Gastroesophageal sphincter (tissue), 4 donors: ENCODE measurements around the gene TIMM23. TPM values are rescaled to one million over a fixed set of nuclear protein-coding genes. Genes with fewer than 3 reads are reported as not detected.
"Not testable (repeated sequence)": the region's sequence is repeated elsewhere in the genome, so short reads cannot be mapped to it uniquely, and the experiment has no call there.

Experiments used
- ATAC-seq: fragments of 150-250 bp; one replicate; pipeline ENCODE4 v1.9.1; 2016; ENCODE audit warnings: mild to moderate bottlenecking, moderate library complexity
- H3K27ac ChIP-seq, 4 donors: fragments of 200-600 bp; sonication (generic) in 3 of 4; 1 replicate in 3 of 4; 2 replicates in 1 of 4; pipeline ENCODE4 v1.5.1; 2016 to 2019
- H3K27me3 ChIP-seq: fragments of 200-600 bp; sonication (generic); one replicate; pipeline ENCODE4 v1.5.1; 2019
- H3K36me3 ChIP-seq, 2 donors: fragments of 200-600 bp; sonication (generic); one replicate each; pipeline ENCODE4 v1.5.1; 2019; ENCODE audit warnings: control low read depth in 1 of 2
- H3K4me1 ChIP-seq, 3 donors: fragments of 200-600 bp; sonication (generic); 1 replicate in 2 of 3; 2 replicates in 1 of 3; pipeline ENCODE4 v1.5.1; 2016 to 2019; ENCODE audit warnings: control low read depth in 2 of 3
- H3K4me3 ChIP-seq, 2 donors: fragments of 200-600 bp; sonication (generic); one replicate each; pipeline ENCODE4 v1.5.1; 2019; ENCODE audit warnings: mild to moderate bottlenecking in 1 of 2, moderate library complexity in 1 of 2
- H3K9me3 ChIP-seq, 3 donors: fragments of 200-600 bp; sonication (generic); one replicate each; pipeline ENCODE4 v1.5.1; 2017 to 2019; ENCODE audit warnings: control low read depth in 2 of 3
- CTCF ChIP-seq, 4 experiments: fragments of 200-600 bp in 2 of 4; fragments of 450-650 bp in 2 of 4; sonication (generic) in 1 of 4; IDR thresholded peaks; one replicate each; pipeline ENCODE4 v1.5.1; 2017 to 2019; ENCODE audit warnings: antibody characterized with exemption in 4 of 4, mild to moderate bottlenecking in 2 of 4, moderate library complexity in 2 of 4
- WGBS, 2 donors: methylation state at CpG; one replicate each; pipeline ENCODE4 v1.1.5; 2018; ENCODE audit warnings: low coverage in 1 of 2; 5-methylcytosine and 5-hydroxymethylcytosine counted together
- total RNA-seq, 4 donors: library from RNA; depleted of rRNA; stranded (reverse); fragments of >200 nt; gene quantifications; one replicate each; pipeline ENCODE4 v1.1.0, GENCODE V29; 2016

The TIMM23 gene
- total RNA-seq, 4 donors from 2014 or later = 56.8 to 80.9 (median 64.5) TPM

DNA sequence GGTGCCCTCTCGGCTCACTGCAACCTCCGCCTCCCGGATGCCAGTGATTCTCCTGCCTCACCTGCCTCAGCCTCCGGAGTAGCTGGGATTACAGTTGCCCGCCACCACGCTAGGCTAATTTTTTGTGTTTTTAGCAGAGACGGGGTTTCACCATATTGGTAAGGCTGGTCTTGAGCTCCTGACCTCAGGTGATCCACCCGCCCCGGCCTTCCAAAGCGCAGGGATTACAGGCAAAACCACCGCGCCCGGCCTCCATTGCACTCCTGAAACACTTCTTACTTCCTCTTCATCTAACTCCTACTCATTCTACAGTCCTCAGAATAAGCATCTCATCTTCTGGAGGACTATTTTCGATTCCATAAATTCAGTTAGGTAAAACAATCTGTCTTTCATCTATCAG is 1.3 kb upstream of the TIMM23 start:
- H3K4me3 ChIP-seq = peak overlapping the region; percentile 58 to 69
- H3K9me3 ChIP-seq, ATAC-seq, H3K27me3 ChIP-seq, H3K27ac ChIP-seq, H3K36me3 ChIP-seq: not testable (repeated sequence)
- peaks cover 0 to 32% (median 10%) of the 10 kb centered on the region in 3 donors for H3K4me1 ChIP-seq
- WGBS, 2 donors = 38 to 39% methylated on average over 7 to 9 of the region's 14 CpGs

GRCh38 chr10:45971742-45972105 is 565 bp upstream of the TIMM23 start:
- Histone ChIP-seq H3K36me3 (peaks cover 0 to 12% of the 10 kb centered on the region in 2 donors), H3K4me3 (peak overlapping the region; percentile 58 to 69), H3K27ac (peak overlapping the region in 3 of 4 donors; percentile 73 to 81 (median 78)), H3K4me1 (peaks cover 0 to 32% (median 10%) of the 10 kb centered on the region in 3 donors)
- 0% methylated on average over 2 of the region's 25 CpGs; no CpG with 5 or more reads in 1 of the 2 donors for WGBS, 2 donors
- not testable (repeated sequence) for H3K27me3 ChIP-seq, H3K9me3 ChIP-seq
- ATAC-seq = peak; percentile 14

DNA sequence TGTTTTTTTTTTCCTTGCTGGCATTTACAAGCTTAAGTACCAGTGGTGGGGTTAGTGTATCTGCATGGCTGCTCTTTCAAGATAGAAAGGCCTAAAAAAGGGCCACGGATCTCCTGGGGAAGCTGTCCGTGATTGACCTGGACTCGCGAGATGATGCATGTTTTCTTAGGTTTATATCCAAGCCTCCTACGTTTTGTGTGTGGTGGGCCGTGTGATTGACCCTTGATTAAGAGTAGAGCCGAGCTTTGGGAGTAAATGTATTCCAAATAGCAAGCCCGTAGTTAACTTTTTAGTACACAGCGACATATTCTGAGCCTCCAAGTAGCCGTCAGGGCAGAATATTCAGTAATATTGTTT is 502 bp downstream of the TIMM23 start:
- H3K27ac ChIP-seq = peak overlapping the region; percentile 36 to 81 (median 76)
- H3K4me3 ChIP-seq = peak overlapping the region; percentile 58 to 69
- not testable (repeated sequence) for ATAC-seq, H3K9me3 ChIP-seq, H3K27me3 ChIP-seq
- peaks cover 0 to 32% (median 10%) of the 10 kb centered on the region in 3 donors for H3K4me1 ChIP-seq
- peaks cover 0 to 17% of the 10 kb centered on the region in 2 donors for H3K36me3 ChIP-seq
- WGBS, 2 donors = 0% methylated on average over 6 of the region's 10 CpGs; no CpG with 5 or more reads in 1 of the 2 donors

DNA sequence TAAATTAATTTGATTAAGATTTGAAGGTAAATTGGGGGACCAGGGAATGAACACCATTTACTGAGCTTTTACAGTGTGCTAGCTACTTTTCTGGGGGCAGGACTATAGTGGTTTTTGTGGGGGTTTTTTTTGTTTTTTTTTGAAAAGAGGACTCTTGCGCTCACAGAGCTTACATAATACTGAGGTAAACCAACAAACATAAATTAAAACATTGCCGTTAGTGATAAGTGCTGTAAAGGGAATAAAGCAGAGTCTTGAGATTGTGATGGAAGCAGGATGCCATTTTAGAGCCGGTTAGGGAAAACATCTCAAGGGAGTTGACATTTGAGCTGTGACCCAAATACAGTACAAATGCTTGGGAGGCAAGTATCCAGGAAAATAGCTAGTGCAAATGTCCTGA is 1.8 kb downstream of the TIMM23 start:
- not testable (repeated sequence) for H3K4me3 ChIP-seq, H3K9me3 ChIP-seq, ATAC-seq, H3K27ac ChIP-seq, H3K27me3 ChIP-seq
- Histone ChIP-seq H3K36me3 (peaks cover 0 to 22% of the 10 kb centered on the region in 2 donors), H3K4me1 (peaks cover 0 to 32% (median 10%) of the 10 kb centered on the region in 3 donors)
- WGBS, 2 donors = 58 to 60% methylated on average over 1 to 3 of the region's 3 CpGs

DNA sequence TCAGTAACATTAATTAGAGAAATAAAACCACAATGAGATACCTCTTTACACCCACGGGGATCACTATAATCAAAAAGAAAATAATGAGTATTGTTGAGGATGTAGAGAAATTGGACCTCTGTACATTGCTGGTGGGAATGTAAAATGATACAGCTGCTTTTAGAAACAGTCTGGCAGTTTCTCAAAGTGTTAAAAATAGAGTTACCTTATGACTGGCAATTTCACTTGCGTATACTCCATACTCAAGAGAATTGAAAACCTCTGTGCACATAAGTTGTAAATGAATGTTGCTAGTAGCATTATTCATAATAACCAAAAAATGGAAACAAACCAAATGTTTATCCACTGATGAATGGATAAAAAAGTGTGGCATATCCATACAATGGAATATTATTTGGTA is 6.3 kb downstream of the TIMM23 start:
- ATAC-seq, H3K4me3 ChIP-seq: not testable (repeated sequence)
- 67% methylated on average over 1 of the region's 2 CpGs; no CpG with 5 or more reads in 1 of the 2 donors for WGBS, 2 donors

GRCh38 chr10:45981367-45981766 is 9.1 kb downstream of the TIMM23 start:
- H3K9me3 ChIP-seq, H3K4me1 ChIP-seq, H3K27me3 ChIP-seq, H3K4me3 ChIP-seq, ATAC-seq, H3K27ac ChIP-seq: not testable (repeated sequence)
- WGBS, 2 donors = 50% methylated on average over 1 of the region's 1 CpG; no CpG with 5 or more reads in 1 of the 2 donors
- H3K36me3 ChIP-seq = peaks cover 0 to 37% of the 10 kb centered on the region in 2 donors

More for the DNA sequence above, 6.3 kb downstream of the TIMM23 start:
- H3K9me3 ChIP-seq, H3K27me3 ChIP-seq, H3K27ac ChIP-seq: not testable (repeated sequence)
- Histone ChIP-seq H3K36me3 (peaks cover 0 to 28% of the 10 kb centered on the region in 2 donors), H3K4me1 (peaks cover 0 to 10% (median 1%) of the 10 kb centered on the region in 3 donors)

DNA sequence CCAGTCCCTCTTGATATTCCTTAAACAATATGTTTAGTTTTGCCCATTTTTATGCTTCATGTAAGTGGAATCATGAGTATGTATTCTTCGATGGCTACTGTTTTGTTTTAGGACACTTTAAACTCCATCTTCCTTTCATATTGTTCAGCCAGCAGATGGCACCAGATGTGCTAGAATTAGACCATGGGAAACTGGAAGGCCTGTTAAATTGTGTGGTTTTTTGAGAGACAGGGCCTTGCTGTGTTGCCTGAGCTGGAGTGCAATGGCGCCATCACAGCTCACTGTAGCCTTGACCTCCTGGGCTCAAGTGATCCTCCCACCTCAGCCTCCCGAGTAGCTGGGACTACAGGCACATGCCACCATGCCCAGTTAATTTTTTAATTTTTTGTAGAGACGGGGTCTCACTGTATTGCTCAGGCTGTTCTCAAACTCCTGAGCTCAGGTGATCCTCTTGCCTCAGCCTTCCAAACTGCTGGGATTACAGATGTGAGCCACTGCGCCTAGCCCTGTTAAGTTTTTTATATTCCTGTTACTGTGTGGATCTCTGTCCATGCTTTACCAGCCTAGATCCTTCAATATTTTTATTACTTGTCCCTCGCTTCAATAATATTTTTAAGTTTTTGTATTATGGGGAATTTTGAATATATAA is 11.4 kb downstream of the TIMM23 start:
- not testable (repeated sequence) for ATAC-seq
- WGBS, 2 donors = 58 to 70% methylated on average over 2 to 4 of the region's 6 CpGs

DNA sequence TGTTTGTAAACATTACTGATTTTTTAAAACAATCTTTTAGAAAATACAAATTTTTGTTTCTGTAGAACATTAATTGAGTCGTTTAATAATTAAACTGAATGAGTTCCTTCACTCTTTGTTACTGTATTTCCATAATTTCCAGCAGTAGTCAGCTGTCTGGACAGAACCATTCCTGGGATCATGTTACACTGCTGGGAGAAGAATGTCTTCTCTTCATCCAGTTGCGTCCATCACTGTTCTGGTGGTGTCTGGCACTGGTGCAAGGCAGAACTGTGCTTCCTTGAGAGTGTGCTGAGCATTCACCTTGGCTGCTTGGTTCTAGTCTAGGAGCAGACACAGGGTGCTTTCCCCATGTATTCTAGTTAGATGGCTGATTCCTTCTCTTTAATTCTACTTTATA is 12.2 kb downstream of the TIMM23 start:
- H3K27ac ChIP-seq, H3K4me3 ChIP-seq: not testable (repeated sequence)
- WGBS, 2 donors = 80 to 100% methylated on average over 1 to 2 of the region's 2 CpGs

More for the DNA sequence above, 11.4 kb downstream of the TIMM23 start:
- not testable (repeated sequence) for H3K9me3 ChIP-seq, H3K4me1 ChIP-seq, H3K27ac ChIP-seq, H3K4me3 ChIP-seq, H3K27me3 ChIP-seq
- peak in 3 of 4 experiments; percentile 18 to 25 (median 20) for TF ChIP-seq CTCF (IDR thresholded peaks at IDR 0.05)
- H3K36me3 ChIP-seq = peaks cover 0 to 45% of the 10 kb centered on the region in 2 donors

DNA sequence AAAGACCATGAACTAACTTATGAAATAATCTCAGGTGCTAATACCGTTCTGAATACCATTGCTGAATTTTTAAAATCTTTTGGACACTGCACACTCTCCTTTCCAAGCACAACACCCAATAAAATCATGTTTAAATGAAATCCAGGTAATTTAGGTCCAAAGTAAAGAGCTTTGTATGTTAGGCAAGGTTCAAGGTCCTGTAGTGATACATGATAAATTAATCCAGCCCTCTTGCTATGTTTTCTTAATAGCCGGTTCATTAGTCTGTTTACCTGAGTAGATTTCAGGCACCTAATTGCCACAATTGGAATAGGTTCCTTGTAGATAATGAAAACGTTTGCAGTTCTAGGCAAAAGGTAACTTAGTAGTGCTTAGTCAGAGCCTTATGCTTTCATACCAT is 13.3 kb downstream of the TIMM23 start:
- H3K4me1 ChIP-seq, H3K27ac ChIP-seq, ATAC-seq, H3K27me3 ChIP-seq, H3K9me3 ChIP-seq, H3K4me3 ChIP-seq: not testable (repeated sequence)
- peaks cover 0 to 61% of the 10 kb centered on the region in 2 donors for H3K36me3 ChIP-seq
- 71 to 80% methylated on average over 2 to 3 of the region's 3 CpGs for WGBS, 2 donors

More for the DNA sequence above, 12.2 kb downstream of the TIMM23 start:
- not testable (repeated sequence) for H3K9me3 ChIP-seq, H3K27me3 ChIP-seq, H3K4me1 ChIP-seq, ATAC-seq
- peaks cover 0 to 53% of the 10 kb centered on the region in 2 donors for H3K36me3 ChIP-seq
